Gastrocnemius medialis (tissue), 4 donors: ENCODE data around the gene MAP2K7. TPM values are rescaled to one million over a fixed set of nuclear protein-coding genes. Genes with fewer than 3 reads are reported as not detected.

Source experiments
- ATAC-seq, 2 donors: fragments of 150-250 bp; one replicate each; pipeline ENCODE4 v1.9.1; 2016
- DNase-seq, 2 donors: peaks; one replicate each; pipeline ENCODE4 v3.0.0-alpha.2; 2019
- H3K27ac ChIP-seq, 4 donors: fragments of 200-600 bp; sonication (generic); 1 replicate in 1 of 4; 2 replicates in 3 of 4; pipeline ENCODE4 v1.5.1; 2016 to 2018; ENCODE audit warnings: mild to moderate bottlenecking in 2 of 4, moderate library complexity in 1 of 4
- H3K27me3 ChIP-seq, 3 donors: fragments of 200-600 bp; sonication (generic) in 2 of 3; 1 replicate in 1 of 3; 2 replicates in 2 of 3; pipeline versions ENCODE4 v1.5.1 to v1.6.0; 2016 to 2019; ENCODE audit warnings: mild to moderate bottlenecking in 1 of 3, moderate library complexity in 1 of 3
- H3K36me3 ChIP-seq, 2 donors: fragments of 200-600 bp; sonication (generic) in 1 of 2; one replicate each; pipeline ENCODE4 v1.5.1; 2017 to 2018
- H3K4me1 ChIP-seq, 2 donors: fragments of 200-600 bp; sonication (generic) in 1 of 2; one replicate each; pipeline ENCODE4 v1.5.1; 2016 to 2017; ENCODE audit warnings: mild to moderate bottlenecking in 2 of 2
- H3K4me3 ChIP-seq, 4 donors: fragments of 200-600 bp; sonication (generic) in 3 of 4; 1 replicate in 1 of 4; 2 replicates in 3 of 4; pipeline ENCODE4 v1.5.1; 2016 to 2019; ENCODE audit warnings: mild to moderate bottlenecking in 2 of 4
- H3K9me3 ChIP-seq, 3 donors: fragments of 200-600 bp; sonication (generic) in 2 of 3; 1 replicate in 1 of 3; 2 replicates in 2 of 3; pipeline ENCODE4 v1.5.1; 2016 to 2019
- CTCF ChIP-seq, 5 experiments: fragments of 450-650 bp in 3 of 5; fragments of 200-600 bp in 2 of 5; sonication (generic) in 2 of 5; IDR thresholded peaks in 4 of 5; conservative IDR thresholded peaks in 1 of 5; 1 replicate in 4 of 5; 2 replicates in 1 of 5; pipeline ENCODE4 v1.5.1; 2016 to 2019; ENCODE audit warnings: antibody characterized with exemption in 5 of 5, mild to moderate bottlenecking in 3 of 5, moderate library complexity in 3 of 5
- POLR2A ChIP-seq, 2 donors: fragments of 450-650 bp; IDR thresholded peaks; one replicate each; pipeline ENCODE4 v1.6.1; 2017; ENCODE audit warnings: antibody characterized with exemption in 2 of 2, mild to moderate bottlenecking in 2 of 2, moderate library complexity in 2 of 2
- in situ Hi-C, 4 donors: fragments of 200-750 bp; cut with MboI; loops; one replicate each; pipeline versions ENCODE4 v1.15.0 to v1.8.0; 2017; ENCODE audit warnings: low sequenced_read_pairs in 4 of 4
- intact Hi-C: fragments of 100-400 bp; cut with DNase I; formaldehyde crosslinking; loops from one replicate; pipeline ENCODE4 v1.15.1; 2023; ENCODE audit warnings: low total_unique reads
- total RNA-seq, 4 donors: library from RNA; depleted of rRNA; stranded (reverse); fragments of >200 nt; gene quantifications; one replicate each; pipeline versions ENCODE4 v1.1.0 to v1.2.3, GENCODE V29; 2016

MAP2K7 gene
- total RNA-seq, 4 donors from 2014 or later, result 17.7 to 41.7 (median 32.9) TPM

GRCh38 chr19:7879111-7879807, 24.4 kb upstream of the MAP2K7 start:
- H3K36me3 ChIP-seq, result no peaks in the 10 kb centered on the region
- TF ChIP-seq POLR2A (IDR thresholded peaks at IDR 0.05) (no peak), CTCF (IDR thresholded peaks at IDR 0.05 in 4 of 5, conservative IDR thresholded peaks at IDR 0.05 in 1 of 5) (no peak)
- ATAC-seq (no peak), DNase-seq (no peak)
- intact Hi-C loops (no loop called here), in situ Hi-C loops (no loop called here)
- no peak overlapping the region for H3K4me3 ChIP-seq
- no peak overlapping the region for H3K27ac ChIP-seq
- H3K27me3 ChIP-seq, result peaks cover 13 to 21% (median 16%) of the 10 kb centered on the region in 3 donors
- H3K4me1 ChIP-seq, result no peaks in the 10 kb centered on the region
- no peaks in the 10 kb centered on the region for H3K9me3 ChIP-seq

GRCh38 chr19:7879836-7880235, 23.8 kb upstream of the MAP2K7 start:
- ATAC-seq (no peak), DNase-seq (no peak)
- H3K9me3 ChIP-seq, result no peaks in the 10 kb centered on the region
- H3K27ac ChIP-seq, result no peak overlapping the region
- no peaks in the 10 kb centered on the region for H3K4me1 ChIP-seq
- H3K27me3 ChIP-seq, result peaks cover 8 to 17% (median 11%) of the 10 kb centered on the region in 3 donors
- TF ChIP-seq POLR2A (IDR thresholded peaks at IDR 0.05), result no peak
- TF ChIP-seq CTCF (IDR thresholded peaks at IDR 0.05 in 4 of 5, conservative IDR thresholded peaks at IDR 0.05 in 1 of 5), result no peak
- in situ Hi-C loops, result no loop called here
- no peak overlapping the region for H3K4me3 ChIP-seq
- intact Hi-C loops, result no loop called here
- H3K36me3 ChIP-seq, result no peaks in the 10 kb centered on the region

- intact Hi-C loops, result no loop called here
- in situ Hi-C loops, result no loop called here
- no peak overlapping the region for H3K27ac ChIP-seq
- ATAC-seq (no peak), DNase-seq (no peak)
- H3K27me3 ChIP-seq, result peaks cover 0 to 2% (median 0%) of the 10 kb centered on the region in 3 donors
- TF ChIP-seq CTCF (IDR thresholded peaks at IDR 0.05 in 4 of 5, conservative IDR thresholded peaks at IDR 0.05 in 1 of 5) (no peak), POLR2A (IDR thresholded peaks at IDR 0.05) (no peak)
- no peaks in the 10 kb centered on the region for H3K4me1 ChIP-seq
- no peak overlapping the region for H3K4me3 ChIP-seq
- no peaks in the 10 kb centered on the region for H3K36me3 ChIP-seq
- H3K9me3 ChIP-seq, result no peaks in the 10 kb centered on the region
These were observed 21.8 kb upstream of the MAP2K7 start for GRCh38 chr19:7881910-7882309.

- Histone ChIP-seq H3K27me3 (peaks cover 2 to 10% (median 8%) of the 10 kb centered on the region in 3 donors), H3K9me3 (no peaks in the 10 kb centered on the region), H3K4me1 (no peaks in the 10 kb centered on the region), H3K4me3 (no peak overlapping the region), H3K36me3 (no peaks in the 10 kb centered on the region), H3K27ac (no peak overlapping the region)
- in situ Hi-C loops, result no loop called here
- intact Hi-C loops, result no loop called here
- no peak for TF ChIP-seq POLR2A (IDR thresholded peaks at IDR 0.05)
- no peak for TF ChIP-seq CTCF (IDR thresholded peaks at IDR 0.05 in 4 of 5, conservative IDR thresholded peaks at IDR 0.05 in 1 of 5)
- DNase-seq (no peak), ATAC-seq (no peak)
These were observed 20.6 kb upstream of the MAP2K7 start for GRCh38 chr19:7883105-7883504.
